IPS-NIHi7 (cell line): ENCODE measurements around the gene OXT.
A peak's percentile ranks its signal among the peaks of the same experiment; 100 is the strongest.
"Not testable (repeated sequence)": the region's sequence is repeated elsewhere in the genome, so short reads cannot be mapped to it uniquely, and the experiment has no call there.

Experiments
- DNase-seq: peaks from one replicate; pipeline ENCODE4 v3.0.0; 2012; ENCODE audit warnings: mixed read lengths; ENCODE audit errors: extremely low spot score

OXT gene

GRCh38 chr20:3047486-3048419 lies 23.7 kb upstream of the OXT start:
- no peak for DNase-seq

- DNase-seq: no peak
These were observed 19.9 kb upstream of the OXT start for GRCh38 chr20:3051385-3052019.

GRCh38 chr20:3059489-3059888 lies 11.9 kb upstream of the OXT start:
- DNase-seq: no peak

- not testable (repeated sequence) for DNase-seq
These were observed 7.3 kb upstream of the OXT start for GRCh38 chr20:3064119-3064518.

DNA sequence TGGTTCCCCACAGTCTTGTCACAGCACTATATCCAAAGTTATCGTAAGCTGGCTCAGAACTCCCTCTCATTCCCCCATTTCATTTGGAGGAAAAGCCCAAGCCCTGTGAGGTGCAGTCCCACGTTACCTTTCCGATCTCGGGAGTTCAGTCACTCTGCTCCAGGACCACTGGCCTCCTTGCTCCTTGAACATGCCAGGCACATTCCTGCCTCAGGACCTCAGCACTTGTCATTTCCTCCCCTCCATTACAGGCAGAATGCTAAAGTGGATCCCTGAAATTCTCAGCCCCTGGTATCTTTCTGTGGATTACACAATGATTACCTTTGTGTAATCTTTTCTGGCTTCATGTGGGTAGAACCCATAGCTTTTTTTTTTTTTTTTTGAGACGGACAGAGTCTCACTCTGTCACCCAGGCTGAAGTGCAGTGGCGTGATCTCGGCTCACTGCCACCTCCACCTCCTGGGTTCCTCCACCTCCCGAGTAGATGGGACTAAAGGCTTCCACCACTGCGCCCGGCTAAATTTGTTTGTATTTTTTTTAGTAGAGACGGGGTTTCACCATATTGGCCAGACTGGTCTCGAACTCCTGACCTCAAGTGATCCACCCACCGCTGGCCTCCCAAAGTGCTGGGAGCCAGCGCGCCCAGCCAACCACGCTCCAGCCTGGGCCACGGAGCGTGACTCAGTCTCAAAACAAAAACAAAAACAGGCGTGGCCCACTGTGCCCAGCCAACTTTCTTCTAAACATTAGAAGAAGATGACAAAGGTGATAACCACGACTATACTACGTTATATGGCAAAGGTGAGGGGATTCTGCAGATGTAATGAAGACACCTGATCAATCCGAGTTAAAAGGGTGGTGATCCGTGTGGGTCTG lies 4.0 kb upstream of the OXT start:
- DNase-seq: no peak

DNA sequence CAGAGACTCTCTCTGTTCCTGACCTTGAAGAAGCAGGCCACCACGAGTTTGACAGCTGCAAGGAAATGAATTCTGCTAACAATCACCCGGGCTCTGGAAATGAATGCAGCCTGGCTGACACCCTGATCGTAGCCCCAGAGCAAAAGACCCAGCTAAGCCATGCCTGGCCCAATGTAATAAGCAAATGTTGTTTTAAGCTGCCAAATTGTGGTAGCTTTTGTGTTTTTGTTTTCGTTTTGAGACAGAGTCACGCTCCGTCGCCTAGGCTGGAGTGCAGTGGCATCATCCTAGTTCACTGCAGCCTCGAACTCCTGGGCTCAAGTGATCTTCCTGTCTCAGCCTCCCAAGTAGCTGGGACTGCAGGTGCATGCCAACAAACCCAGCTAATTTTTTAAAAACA lies 3.3 kb upstream of the OXT start:
- no peak for DNase-seq

DNA sequence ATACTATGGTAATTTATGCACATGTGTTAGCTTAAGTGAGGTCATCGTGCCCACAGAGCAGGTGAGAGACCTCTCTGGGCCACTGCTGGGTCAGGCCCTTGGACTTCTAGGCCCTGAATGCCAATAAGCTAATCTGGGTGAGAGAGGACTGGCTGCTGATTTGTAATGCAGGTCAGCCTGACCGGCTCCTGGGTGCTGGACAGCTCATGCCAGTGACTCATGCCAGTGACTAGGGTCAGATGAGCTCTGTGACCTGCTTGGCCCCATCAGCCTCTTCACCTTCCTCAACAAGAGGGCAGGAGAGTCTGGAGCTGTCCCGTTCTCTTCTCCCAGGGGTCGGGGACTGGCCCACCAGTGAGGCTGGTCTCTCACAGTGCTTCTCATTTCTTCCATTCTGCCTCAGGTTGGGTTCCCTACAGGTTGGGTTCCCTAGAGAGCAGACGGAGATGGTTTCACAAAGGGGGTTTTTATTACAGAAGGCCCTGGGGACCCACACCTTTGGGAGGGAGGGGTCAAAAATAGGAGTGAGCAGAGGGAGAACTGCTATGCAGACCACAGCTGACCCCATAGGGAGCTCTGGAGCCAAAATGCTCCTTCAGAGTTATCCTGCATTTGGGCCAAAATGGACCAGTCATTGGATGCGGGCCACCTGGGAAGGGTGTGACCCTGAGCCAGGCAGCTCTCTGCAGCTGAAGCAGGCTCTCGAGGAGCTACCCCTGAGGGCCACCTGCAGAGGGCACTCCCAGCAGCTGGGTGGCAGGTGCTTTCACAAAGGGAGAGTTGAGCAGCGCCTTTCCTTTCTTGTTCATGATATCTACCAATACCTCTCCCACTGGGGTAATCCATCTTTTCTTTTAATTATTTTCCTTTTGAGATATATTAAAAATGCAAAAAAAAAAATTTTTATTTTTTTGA lies 2.2 kb upstream of the OXT start:
- no peak for DNase-seq

GRCh38 chr20:3070725-3071124 lies 695 bp upstream of the OXT start:
- no peak for DNase-seq

DNA sequence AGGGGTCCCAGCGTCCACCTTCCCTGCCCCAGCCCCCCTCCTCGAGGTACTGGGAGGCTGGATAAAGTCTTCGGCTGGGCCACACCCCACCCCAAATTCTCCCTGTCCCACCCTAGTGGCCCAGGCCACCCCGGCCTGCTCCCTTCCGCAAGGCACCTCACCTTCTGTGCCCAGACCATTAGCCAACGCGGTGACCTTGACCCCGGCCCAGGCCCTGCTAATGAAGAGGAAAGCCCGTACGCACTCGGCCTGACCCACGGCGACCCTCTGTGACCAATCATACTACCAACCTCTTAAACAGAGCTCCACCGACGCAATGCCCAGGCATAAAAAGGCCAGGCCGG lies 182 bp upstream of the OXT start:
- DNase-seq: no peak

GRCh38 chr20:3072530-3073250 lies 1.3 kb downstream of the OXT start:
- DNase-seq: no peak

- not testable (repeated sequence) for DNase-seq
These were observed 1.8 kb downstream of the OXT start for GRCh38 chr20:3073251-3073643.

DNA sequence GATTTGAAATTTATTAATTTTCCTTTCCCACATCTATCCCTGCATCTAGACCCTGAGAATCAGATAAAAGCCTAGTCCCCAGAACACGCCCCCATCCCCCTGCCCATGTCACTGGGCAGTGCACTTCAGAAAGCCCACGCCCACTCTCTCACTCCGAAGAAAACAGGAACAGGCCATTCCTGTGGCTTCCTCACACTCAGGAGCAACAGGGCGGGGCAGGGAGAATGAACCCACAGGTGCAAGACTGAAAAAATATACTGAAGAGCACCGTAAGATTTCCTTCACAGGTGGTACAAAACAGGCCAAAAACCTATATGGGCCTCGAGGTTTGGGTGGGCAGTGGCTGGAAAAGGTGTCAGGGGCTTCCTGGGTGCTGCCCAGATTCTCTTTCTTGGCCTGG lies 3.4 kb downstream of the OXT start:
- no peak for DNase-seq

DNA sequence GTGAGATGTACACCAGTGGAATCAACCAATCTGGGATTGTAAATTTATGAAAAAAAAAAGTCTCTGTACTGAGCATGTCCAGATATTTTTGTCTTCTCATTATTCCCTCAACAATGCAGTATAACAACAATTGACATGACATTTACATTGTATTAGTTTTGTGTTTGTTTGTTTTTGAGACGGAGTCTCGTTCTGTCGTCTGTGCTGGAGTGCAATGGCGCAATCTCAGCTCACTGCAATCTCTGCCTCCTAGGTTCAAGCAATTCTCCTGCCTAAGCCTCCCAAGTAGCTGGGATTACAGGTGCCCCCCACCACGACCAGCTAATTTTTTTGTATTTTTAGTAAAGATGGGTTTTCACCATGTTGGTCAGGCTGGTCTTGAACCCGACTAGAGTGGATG lies 3.9 kb downstream of the OXT start:
- not testable (repeated sequence) for DNase-seq

DNA sequence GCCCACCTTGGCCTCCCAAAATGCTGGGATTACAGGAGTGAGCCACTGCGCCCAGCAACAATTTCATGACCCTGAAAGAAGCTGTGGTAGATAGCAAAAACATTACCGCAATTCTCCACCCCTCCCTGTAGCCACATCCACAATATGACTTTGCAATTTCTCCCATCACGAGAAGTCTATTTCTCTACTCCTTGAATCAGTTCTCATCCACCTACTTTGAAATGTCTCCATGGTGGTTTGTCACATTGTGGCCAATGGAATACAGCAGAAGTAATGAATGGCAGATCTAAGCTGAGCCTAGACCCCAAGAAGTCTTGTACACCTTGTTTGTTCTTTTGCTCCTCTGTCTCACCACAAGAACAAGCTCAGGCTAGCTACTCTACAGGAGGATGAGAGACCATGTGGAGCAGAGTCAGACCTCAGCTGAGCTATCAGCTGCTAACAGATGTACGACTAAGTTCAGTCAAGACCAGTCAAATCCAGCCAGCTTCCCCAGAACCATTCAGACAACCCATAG lies 6.3 kb downstream of the OXT start:
- DNase-seq: no peak

- no peak for DNase-seq
These were observed 9.5 kb downstream of the OXT start for GRCh38 chr20:3080939-3081388.

GRCh38 chr20:3081641-3082040 lies 10.2 kb downstream of the OXT start:
- no peak for DNase-seq

GRCh38 chr20:3082306-3082951 lies 11.0 kb downstream of the OXT start:
- peak; percentile 37 for DNase-seq

GRCh38 chr20:3082955-3083952 lies 11.8 kb downstream of the OXT start:
- peak; percentile 65 for DNase-seq
